ENCODE data around the gene BMPR1A.

The BMPR1A gene

DNA sequence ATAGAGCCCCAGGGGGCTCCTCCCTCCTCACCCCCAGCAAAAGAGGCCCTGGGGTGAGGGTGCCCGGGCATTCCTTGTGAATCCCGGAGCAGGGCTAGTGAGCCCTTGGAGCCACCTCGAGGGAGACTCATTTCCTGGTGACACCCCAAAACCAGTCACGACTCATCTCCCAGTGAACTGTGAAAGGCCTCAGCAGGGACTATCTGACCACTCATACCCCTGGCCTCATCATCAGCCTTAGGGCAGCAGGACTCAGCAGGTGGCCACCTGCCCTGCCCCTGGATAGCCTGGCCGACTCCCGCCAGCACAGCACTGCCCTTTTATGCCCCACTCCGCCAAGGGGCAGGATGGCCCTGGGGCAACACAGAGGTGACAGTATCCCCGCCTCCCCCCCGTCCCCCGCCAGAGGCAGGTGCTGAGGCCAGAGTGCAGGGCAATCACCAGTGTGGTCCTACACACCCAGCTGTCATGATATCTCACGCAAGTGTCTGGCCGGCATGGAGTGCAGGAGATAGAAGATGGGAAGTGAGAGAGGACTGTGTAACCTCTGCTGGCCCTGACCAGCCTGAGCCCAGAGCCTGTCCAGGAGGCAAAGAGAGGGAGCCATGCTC lies 205.2 kb downstream of the BMPR1A start (continued):
- TF ChIP-seq POU6F1 (CRISPR knock-in tag; IDR thresholded peaks at IDR 0.05; ENCODE audit: borderline replicate concordance, low read depth) (no peak), BACH2 (CRISPR knock-in tag; IDR thresholded peaks at IDR 0.05; ENCODE audit: borderline replicate concordance) (no peak), ZFP3 (CRISPR knock-in tag; IDR thresholded peaks at IDR 0.05) (no peak), ESRRG (CRISPR knock-in tag; IDR thresholded peaks at IDR 0.05) (no peak), CSDC2 (CRISPR knock-in tag; IDR thresholded peaks at IDR 0.05) (no peak)
- TF ChIP-seq, protein P1, sequence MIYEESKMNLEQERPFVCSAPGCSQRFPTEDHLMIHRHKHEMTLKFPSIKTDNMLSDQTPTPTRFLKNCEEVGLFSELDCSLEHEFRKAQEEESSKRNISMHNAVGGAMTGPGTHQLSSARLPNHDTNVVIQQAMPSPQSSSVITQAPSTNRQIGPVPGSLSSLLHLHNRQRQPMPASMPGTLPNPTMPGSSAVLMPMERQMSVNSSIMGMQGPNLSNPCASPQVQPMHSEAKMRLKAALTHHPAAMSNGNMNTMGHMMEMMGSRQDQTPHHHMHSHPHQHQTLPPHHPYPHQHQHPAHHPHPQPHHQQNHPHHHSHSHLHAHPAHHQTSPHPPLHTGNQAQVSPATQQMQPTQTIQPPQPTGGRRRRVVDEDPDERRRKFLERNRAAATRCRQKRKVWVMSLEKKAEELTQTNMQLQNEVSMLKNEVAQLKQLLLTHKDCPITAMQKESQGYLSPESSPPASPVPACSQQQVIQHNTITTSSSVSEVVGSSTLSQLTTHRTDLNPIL (CRISPR knock-in tag; IDR thresholded peaks at IDR 0.05; ENCODE audit: low read depth) = no peak

- no peak for ATAC-seq
Measured at GRCh38 chr10:86962136-86962980, 205.9 kb downstream of the BMPR1A start.

GRCh38 chr10:86962981-86963310 lies 206.5 kb downstream of the BMPR1A start:
- no peak for TF ChIP-seq BACH2 (CRISPR knock-in tag; IDR thresholded peaks at IDR 0.05; ENCODE audit: borderline replicate concordance)
- no peak for TF ChIP-seq ISL1 (CRISPR knock-in tag; IDR thresholded peaks at IDR 0.05)
- TF ChIP-seq GLIS3 (CRISPR knock-in tag; IDR thresholded peaks at IDR 0.05) = no peak
- no peak for TF ChIP-seq ARNTL (CRISPR knock-in tag; IDR thresholded peaks at IDR 0.05; ENCODE audit: borderline replicate concordance, low read depth)
- TF ChIP-seq CSDC2 (CRISPR knock-in tag; IDR thresholded peaks at IDR 0.05) = no peak
- TF ChIP-seq ZC3H10 (CRISPR knock-in tag; IDR thresholded peaks at IDR 0.05) = no peak
- no peak for ATAC-seq

More at GRCh38 chr10:86962136-86962980, 205.9 kb downstream of the BMPR1A start:
- TF ChIP-seq CSDC2 (CRISPR knock-in tag; IDR thresholded peaks at IDR 0.05) (no peak), ZNF70 (CRISPR knock-in tag; IDR thresholded peaks at IDR 0.05) (no peak)

- no peak for ATAC-seq
- TF ChIP-seq TSHZ2 (CRISPR knock-in tag; IDR thresholded peaks at IDR 0.05) (no peak), CSDC2 (CRISPR knock-in tag; IDR thresholded peaks at IDR 0.05) (no peak)
Measured at GRCh38 chr10:86963341-86963919, 207.0 kb downstream of the BMPR1A start.

- TF ChIP-seq SNAI2 (CRISPR knock-in tag; IDR thresholded peaks at IDR 0.05) = no peak
- TF ChIP-seq PPARA (CRISPR knock-in tag; IDR thresholded peaks at IDR 0.05; ENCODE audit: borderline replicate concordance) = no peak
- no peak for TF ChIP-seq PATZ1 (CRISPR knock-in tag; IDR thresholded peaks at IDR 0.05; ENCODE audit: borderline replicate concordance)
- TF ChIP-seq BACH2 (CRISPR knock-in tag; IDR thresholded peaks at IDR 0.05; ENCODE audit: borderline replicate concordance) = no peak
- no peak for TF ChIP-seq ZFP3 (CRISPR knock-in tag; IDR thresholded peaks at IDR 0.05)
- no peak for TF ChIP-seq ARNTL (CRISPR knock-in tag; IDR thresholded peaks at IDR 0.05; ENCODE audit: borderline replicate concordance, low read depth)
- no peak for TF ChIP-seq CSRNP3 (CRISPR knock-in tag; IDR thresholded peaks at IDR 0.05)
- no peak for TF ChIP-seq ZFP30 (CRISPR knock-in tag; IDR thresholded peaks at IDR 0.05)
- TF ChIP-seq OSR1 (CRISPR knock-in tag; IDR thresholded peaks at IDR 0.05) = no peak
- no peak for TF ChIP-seq ESRRG (CRISPR knock-in tag; IDR thresholded peaks at IDR 0.05)
- no peak for ATAC-seq
Measured at GRCh38 chr10:86964061-86964846, 207.8 kb downstream of the BMPR1A start.

Measured in SK-N-SH treated with all-trans-retinoic acid at 6 μM for 48 hours (cell line).